NCI-H2171 (cell line): ENCODE measurements around the gene ZIC4.

ENCODE experiments used
- DNase-seq: peaks from one replicate; lab custom pipeline; 2025; lab: John Stamatoyannopoulos, UW

The ZIC4 gene

GRCh38 chr3:147404800-147405230 lies 1.5 kb downstream of the ZIC4 start:
- no peak for DNase-seq

- no peak for DNase-seq
Observed at GRCh38 chr3:147404000-147404799, 2.1 kb downstream of the ZIC4 start.

- no peak for DNase-seq
Observed at GRCh38 chr3:147403511-147403910, 2.8 kb downstream of the ZIC4 start.

- DNase-seq = no peak
Observed at GRCh38 chr3:147402159-147402558, 4.2 kb downstream of the ZIC4 start.

DNA sequence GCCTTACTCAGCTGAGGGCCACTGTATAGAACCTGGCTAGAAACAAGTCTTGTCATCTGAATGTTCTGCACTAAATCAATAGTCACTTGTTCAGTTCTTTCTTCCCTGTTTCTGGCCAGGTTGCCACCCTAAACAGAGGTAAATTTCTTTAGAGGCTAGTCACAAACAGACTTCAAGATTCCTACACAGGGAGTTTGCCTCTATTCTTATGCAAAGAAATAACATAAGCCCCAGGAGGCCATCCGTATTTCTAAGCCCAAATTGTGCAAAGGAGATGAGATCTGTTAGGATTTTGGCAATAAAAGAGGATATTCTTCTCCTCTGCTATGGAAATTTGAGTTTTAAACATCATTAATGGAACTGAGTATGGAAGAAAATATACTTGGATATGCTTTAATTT lies 4.9 kb downstream of the ZIC4 start:
- DNase-seq = no peak

- no peak for DNase-seq
Observed at GRCh38 chr3:147400999-147401398, 5.3 kb downstream of the ZIC4 start.

GRCh38 chr3:147400111-147400510 lies 6.2 kb downstream of the ZIC4 start:
- no peak for DNase-seq

DNA sequence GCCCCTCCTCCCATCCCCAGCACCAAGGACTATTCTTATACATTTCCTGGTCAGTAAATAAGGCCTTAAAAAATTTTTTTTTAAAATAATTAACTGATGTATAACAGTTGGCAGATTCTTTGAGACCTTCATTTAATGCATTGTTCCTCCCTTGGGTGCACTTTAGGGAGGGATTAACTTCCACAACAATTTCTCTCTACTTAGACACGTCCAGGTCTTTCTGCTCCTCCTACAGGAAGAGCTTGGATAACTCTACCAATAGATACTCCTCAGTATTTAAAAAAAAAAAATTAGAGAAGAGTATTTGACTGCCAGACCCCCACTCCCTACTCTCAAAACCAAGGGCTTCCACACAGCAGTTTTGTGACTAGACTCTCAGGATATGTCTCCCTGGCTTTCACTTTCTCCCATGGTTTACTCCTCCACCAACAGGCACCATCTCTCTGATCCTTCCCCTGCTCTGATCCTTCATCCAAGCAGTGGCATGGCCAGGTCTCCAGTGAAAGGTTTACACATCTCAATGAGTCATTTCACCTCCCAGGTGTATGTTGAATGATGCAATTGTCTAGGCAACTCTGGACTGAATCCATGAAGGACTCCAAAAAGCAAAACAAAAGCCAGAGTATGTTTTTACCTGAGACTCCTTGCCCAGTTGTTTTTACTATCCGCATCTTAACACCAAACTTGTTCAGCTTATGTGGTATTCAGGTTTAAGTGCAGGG lies 7.4 kb downstream of the ZIC4 start:
- no peak for DNase-seq

DNA sequence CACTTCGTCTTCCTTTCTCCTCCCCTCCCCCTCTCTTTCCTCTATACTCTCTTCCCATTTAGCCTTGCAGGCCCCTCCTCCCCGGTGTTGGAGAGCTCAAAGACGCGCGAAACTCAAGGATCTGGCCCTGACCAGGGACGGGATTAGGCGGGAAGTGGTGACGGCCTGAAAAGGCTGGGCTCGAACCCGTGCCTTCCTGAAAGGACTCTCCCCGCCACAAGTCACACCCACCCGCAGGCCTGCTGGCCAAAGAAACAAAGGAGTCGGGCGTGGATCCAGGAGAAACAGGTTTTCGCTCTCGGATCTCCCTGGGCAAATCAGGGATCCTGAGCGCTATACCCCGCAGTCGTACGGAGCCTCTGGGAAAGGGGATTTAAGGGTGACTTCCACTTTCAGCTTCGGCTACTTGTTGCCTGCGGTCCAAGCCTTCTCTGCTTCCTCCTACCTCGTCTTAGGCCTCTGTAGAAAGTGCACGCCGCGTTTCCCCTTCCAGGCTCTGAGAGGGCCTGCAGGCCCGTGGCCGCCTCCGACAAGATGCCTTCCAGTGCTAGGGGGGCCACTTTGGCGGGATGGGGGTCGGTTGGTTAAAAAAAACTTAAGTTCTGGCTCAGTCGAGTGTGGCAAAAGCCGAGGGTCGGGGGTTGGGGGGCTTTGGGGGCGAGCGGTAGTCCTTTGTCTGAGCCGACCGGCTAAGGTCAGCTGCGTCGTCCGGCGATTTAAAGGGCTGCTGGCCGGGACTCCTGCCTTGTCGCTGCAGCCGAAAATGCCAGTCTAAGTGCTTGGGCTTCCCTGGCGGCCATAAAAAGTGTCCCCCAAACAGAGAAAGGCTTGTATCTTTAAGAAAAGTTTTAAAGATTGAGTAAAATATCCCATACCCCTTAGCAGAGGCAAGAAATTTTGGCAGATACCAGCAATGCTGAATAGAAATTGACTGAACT lies 8.2 kb downstream of the ZIC4 start:
- no peak for DNase-seq

- DNase-seq = no peak
Observed at GRCh38 chr3:147397155-147397874, 9.0 kb downstream of the ZIC4 start.

DNA sequence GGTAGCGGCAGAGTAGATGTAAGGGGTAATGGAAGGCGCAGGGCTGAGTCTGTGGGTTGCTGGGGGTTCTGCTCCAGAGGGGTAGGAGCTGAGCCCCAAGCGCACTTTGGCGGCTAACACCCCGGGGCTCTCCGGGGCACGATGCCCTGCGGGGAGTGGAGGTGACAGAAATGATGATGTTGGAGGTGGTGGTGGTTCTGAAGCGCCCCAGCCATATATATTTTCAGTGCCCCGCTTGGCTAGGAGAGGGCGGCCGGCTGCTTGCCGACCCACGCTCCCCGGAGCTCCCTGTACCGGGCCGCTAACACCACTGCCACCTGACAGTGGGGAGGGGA lies 9.7 kb downstream of the ZIC4 start:
- no peak for DNase-seq

GRCh38 chr3:147395899-147396711 lies 10.2 kb downstream of the ZIC4 start:
- no peak for DNase-seq

- DNase-seq = no peak
Observed at GRCh38 chr3:147394884-147395225, 11.5 kb downstream of the ZIC4 start.

DNA sequence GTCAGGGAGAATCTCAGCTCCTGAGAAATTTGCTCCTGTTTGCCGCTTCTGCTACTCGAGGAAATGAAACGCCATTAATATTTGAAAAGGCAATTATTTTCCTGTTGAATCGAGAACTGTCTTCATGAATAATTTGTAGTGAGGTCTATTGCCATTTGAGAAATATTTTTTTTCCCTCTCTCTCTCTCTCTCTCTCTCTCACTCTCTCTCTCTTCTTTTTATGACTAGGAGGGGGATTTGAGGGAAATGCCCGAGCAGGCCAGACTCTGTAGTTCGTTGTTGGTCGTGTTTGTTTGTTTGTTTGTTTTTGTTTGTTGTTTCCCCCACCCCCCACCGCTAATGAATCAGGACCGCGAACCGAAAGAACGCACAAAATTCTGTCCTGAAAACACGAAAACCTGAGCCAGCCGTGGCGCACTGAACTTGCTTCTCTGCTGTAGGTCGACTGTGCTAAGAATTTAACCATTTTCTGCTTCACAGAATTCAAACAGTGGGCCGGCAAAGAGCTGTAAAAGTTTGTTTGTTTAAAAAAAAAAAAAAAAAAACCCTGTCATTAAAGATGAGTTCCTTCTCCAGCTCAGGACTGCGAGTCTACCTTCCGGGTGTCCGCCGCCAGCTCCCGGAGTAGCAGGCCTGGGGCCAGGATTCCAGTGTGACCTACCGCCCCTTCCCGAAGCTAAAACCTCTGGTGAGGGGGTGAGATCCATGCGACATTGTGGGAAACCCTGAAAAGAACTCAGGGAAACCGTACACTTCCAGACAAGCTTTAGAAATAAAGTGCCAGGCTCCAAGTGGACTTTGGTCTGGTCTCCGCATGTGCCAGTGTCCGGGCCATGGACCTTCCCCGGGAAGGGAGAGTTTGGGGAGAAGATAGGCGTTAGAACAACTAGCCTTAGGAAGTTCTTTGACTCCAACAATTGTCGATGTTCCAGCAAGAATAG lies 12.1 kb downstream of the ZIC4 start:
- no peak for DNase-seq

- DNase-seq = no peak
Observed at GRCh38 chr3:147393261-147393942, 12.9 kb downstream of the ZIC4 start.

DNA sequence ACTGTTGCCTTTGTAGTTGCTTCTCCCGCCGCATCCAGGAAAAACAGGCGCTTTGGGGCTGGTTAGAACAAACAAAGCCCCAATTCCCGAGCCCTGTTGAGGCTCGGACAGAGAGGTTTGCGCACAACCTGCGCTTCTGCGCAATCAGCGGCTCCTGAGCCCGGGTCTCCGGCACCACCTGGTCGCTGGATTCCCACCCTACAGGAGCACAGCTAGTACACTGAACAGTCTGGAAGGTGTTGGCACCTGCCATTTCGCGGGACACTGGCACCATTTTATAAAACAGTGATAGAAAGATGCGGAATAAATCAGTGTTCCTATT lies 13.8 kb downstream of the ZIC4 start:
- DNase-seq = no peak

DNA sequence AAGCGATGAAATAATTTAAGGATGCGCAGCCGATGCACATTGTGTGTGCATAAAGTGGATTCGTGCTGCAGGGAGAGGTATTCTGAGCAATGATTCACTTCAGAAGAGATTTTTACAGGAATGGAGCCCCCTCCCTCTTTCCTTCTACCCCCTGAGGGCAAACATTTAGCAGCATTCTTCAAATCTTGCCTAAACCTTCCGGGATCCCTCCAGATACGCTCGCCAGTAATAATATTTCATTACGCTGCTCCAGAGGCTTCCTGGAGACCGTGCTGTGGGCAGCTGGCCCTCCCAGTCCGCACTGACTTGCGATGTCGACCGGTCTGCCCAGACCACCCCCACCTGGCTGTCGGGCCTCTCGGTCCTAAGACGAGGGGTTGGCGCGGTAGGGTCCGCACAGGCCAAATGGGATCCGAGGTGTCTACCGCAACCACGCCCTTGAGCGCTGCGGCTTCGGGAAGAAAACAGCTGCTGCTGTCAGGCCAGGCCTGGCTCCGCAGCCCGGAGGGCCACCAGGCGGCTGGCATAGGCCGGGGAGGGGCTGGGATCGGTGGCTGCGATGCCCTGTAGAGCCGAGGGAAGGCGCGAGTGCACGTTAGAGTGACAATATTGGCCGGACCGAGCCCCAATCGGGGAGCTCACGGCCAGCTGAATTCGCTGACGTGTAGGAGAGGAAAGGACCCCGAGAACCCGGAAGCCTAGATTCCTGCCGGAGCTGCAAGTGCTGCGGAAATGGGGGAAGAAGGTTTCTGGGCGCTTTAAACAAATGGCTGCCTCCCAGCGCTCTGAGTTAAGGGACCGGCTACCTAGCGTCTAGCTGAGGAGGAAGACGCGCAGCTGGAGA lies 14.3 kb downstream of the ZIC4 start:
- no peak for DNase-seq
